ENCODE measurements around the gene MAGEH1.
A peak's percentile ranks its signal among the peaks of the same experiment; 100 is the strongest.

Gene MAGEH1

GRCh38 chrX:55488006-55488592, 36.2 kb downstream of the MAGEH1 start:
- H2AFZ ChIP-seq (ENCODE audit: low read depth, low read length, severe bottlenecking): peak overlapping the region; percentile 77

GRCh38 chrX:55488593-55489313, 36.8 kb downstream of the MAGEH1 start:
- H3K4me3 ChIP-seq (ENCODE audit: insufficient read depth, low read length, poor library complexity, severe bottlenecking): peak overlapping the region; percentile 62
- H3K9me3 ChIP-seq (ENCODE audit: insufficient read depth, low read length): no peaks in the 10 kb centered on the region
- peak overlapping the region; percentile 83 for H3K4me2 ChIP-seq (ENCODE audit: low read depth, low read length, poor library complexity, severe bottlenecking)
- H3F3A ChIP-seq (ENCODE audit: insufficient read depth): no peaks in the 10 kb centered on the region
- peak overlapping the region; percentile 73 for H3K9ac ChIP-seq (ENCODE audit: low read length)
- no peaks in the 10 kb centered on the region for H3K27me3 ChIP-seq (ENCODE audit: low read length)
- no peaks in the 10 kb centered on the region for H3K36me3 ChIP-seq (ENCODE audit: low read length)
- H3K27ac ChIP-seq (ENCODE audit: low read depth, low read length): peak overlapping the region; percentile 63
- no peaks in the 10 kb centered on the region for H3K9me2 ChIP-seq (replicated peaks; ENCODE audit: insufficient read depth, low read length)
- TF ChIP-seq CTCF (IDR thresholded peaks at IDR 0.05; ENCODE audit: insufficient read depth, low read length, poor library complexity, severe bottlenecking): no peak
- TF ChIP-seq EZH2phosphoT487 (conservative IDR thresholded peaks at IDR 0.05; ENCODE audit: low read length): no peak
- H2AFZ ChIP-seq (ENCODE audit: low read depth, low read length, severe bottlenecking): peak overlapping the region; percentile 87
- no peaks in the 10 kb centered on the region for H3K79me2 ChIP-seq (ENCODE audit: insufficient read depth, low read length)
- H4K20me1 ChIP-seq (ENCODE audit: low read depth, low read length): no peaks in the 10 kb centered on the region

More at GRCh38 chrX:55488006-55488592, 36.2 kb downstream of the MAGEH1 start:
- H3K9ac ChIP-seq (ENCODE audit: low read length): peak overlapping the region; percentile 73
- peak overlapping the region; percentile 83 for H3K4me2 ChIP-seq (ENCODE audit: low read depth, low read length, poor library complexity, severe bottlenecking)
- H3K9me2 ChIP-seq (replicated peaks; ENCODE audit: insufficient read depth, low read length): no peaks in the 10 kb centered on the region
- no peaks in the 10 kb centered on the region for H3K27me3 ChIP-seq (ENCODE audit: low read length)
- no peaks in the 10 kb centered on the region for H4K20me1 ChIP-seq (ENCODE audit: low read depth, low read length)
- TF ChIP-seq CTCF (IDR thresholded peaks at IDR 0.05; ENCODE audit: insufficient read depth, low read length, poor library complexity, severe bottlenecking) (no peak), EZH2phosphoT487 (conservative IDR thresholded peaks at IDR 0.05; ENCODE audit: low read length) (no peak)
- no peaks in the 10 kb centered on the region for H3K36me3 ChIP-seq (ENCODE audit: low read length)
- H3K9me3 ChIP-seq (ENCODE audit: insufficient read depth, low read length): no peaks in the 10 kb centered on the region
- peak overlapping the region; percentile 40 for H3K4me3 ChIP-seq (ENCODE audit: insufficient read depth, low read length, poor library complexity, severe bottlenecking)
- no peaks in the 10 kb centered on the region for H3F3A ChIP-seq (ENCODE audit: insufficient read depth)
- H3K79me2 ChIP-seq (ENCODE audit: insufficient read depth, low read length): no peaks in the 10 kb centered on the region
- no peak overlapping the region for H3K27ac ChIP-seq (ENCODE audit: low read depth, low read length)

GRCh38 chrX:55489314-55490009, 37.5 kb downstream of the MAGEH1 start, which contains the start of gene USP51:
TSS of gene USP51 (minus strand) at chrX:55489848. CDS start at chrX:55488939, 909 bp downstream.
- no peak for TF ChIP-seq EZH2phosphoT487 (conservative IDR thresholded peaks at IDR 0.05; ENCODE audit: low read length)
- no peak for TF ChIP-seq CTCF (IDR thresholded peaks at IDR 0.05; ENCODE audit: insufficient read depth, low read length, poor library complexity, severe bottlenecking)
- Histone ChIP-seq H3K27ac (ENCODE audit: low read depth, low read length) (peak within 1 kb of the TSS; percentile 63), H3K4me2 (ENCODE audit: low read depth, low read length, poor library complexity, severe bottlenecking) (peak within 1 kb of the TSS; percentile 83), H3F3A (ENCODE audit: insufficient read depth) (no peaks in the 10 kb centered on the region), H3K36me3 (ENCODE audit: low read length) (no peaks in the 10 kb centered on the region), H3K9ac (ENCODE audit: low read length) (peak within 1 kb of the TSS; percentile 73), H2AFZ (ENCODE audit: low read depth, low read length, severe bottlenecking) (peak within 1 kb of the TSS; percentile 87), H3K79me2 (ENCODE audit: insufficient read depth, low read length) (no peaks in the 10 kb centered on the region), H3K9me3 (ENCODE audit: insufficient read depth, low read length) (no peaks in the 10 kb centered on the region), H4K20me1 (ENCODE audit: low read depth, low read length) (no peaks in the 10 kb centered on the region), H3K27me3 (ENCODE audit: low read length) (no peaks in the 10 kb centered on the region), H3K9me2 (replicated peaks; ENCODE audit: insufficient read depth, low read length) (no peaks in the 10 kb centered on the region), H3K4me3 (ENCODE audit: insufficient read depth, low read length, poor library complexity, severe bottlenecking) (peak within 1 kb of the TSS; percentile 62)
